Ecto neural progenitor cell (in vitro differentiated cells): ENCODE data around the gene SRP68.

Experiments
- DNase-seq: peaks from one replicate; pipeline ENCODE4 v3.0.0-alpha.2; 2018; ENCODE audit warnings: low spot score

Gene SRP68

GRCh38 chr17:75998327-75998795 lies 74.0 kb downstream of the SRP68 start:
- DNase-seq = no peak

DNA sequence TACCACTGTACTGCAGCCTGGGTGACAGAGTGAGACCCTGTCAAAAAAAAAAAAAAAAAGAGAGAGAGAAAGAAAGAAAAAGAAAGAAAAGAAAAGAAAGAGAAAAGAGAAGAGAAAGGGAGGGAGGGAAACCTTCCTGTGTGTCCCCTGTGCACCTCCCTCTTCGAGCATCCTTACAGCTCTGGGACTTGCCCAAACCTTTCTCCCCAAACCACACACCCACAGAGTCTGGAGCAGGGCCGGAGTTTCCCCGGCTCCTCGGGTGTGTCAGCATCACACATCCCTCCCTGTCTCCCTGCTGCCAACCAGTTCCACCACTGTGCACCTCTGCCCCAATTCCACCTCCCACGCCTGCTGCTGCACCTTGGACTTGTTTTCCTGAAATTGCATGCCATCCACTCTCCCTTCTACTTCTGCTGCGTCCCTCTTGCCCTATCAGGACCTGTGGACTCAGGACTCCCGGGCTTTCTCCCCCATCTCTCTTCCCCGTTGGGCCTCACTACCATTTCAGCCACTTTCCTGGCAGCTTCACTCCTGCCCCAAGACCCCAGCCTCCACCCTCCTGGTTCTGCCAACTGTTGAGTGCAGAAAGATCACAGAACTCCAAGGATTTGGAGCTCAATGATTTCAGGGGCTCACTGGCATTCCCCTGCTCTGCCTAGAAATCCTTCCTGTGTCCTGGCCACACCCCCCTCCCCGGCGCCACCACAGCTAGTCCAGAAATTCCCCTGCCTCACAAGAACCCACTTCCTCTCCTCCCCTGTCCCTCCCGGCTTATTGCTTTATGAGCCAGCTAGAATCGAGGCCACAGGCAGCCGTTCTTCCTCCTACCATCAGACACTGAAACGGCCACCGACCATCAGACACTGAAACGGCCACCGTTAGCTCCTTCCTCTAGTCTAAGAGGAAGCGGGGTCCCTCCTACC lies 75.4 kb downstream of the SRP68 start:
- no peak for DNase-seq

- no peak for DNase-seq
Measured at GRCh38 chr17:75995385-75995925, 76.9 kb downstream of the SRP68 start.

DNA sequence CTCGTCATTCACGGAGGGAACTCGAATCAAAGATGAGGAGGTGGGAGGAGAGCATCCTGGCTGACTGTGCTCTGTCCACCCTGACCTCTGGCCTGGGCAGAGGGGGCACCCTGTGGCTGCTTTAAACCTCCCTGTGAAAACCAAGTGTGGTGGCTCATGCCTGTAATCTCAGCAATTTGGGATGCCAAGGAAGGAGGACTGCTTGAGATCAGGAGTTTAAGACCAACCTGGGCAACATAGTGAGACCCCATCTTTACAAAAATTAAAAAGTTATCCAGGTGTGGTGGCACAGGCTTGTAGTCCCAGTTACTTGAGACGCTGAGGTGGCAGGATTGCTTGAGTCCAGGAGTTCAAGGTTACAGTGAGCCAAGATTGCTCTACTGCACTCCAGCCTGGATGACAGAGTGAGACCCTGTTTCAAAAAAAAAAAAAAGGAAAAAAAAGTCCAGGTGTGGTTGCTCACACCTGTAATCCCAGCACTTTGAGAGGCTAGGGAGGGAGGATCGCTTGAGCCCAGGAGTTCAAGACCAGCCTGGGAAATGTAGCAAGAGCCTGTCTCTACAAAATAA lies 77.4 kb downstream of the SRP68 start:
- no peak for DNase-seq

DNA sequence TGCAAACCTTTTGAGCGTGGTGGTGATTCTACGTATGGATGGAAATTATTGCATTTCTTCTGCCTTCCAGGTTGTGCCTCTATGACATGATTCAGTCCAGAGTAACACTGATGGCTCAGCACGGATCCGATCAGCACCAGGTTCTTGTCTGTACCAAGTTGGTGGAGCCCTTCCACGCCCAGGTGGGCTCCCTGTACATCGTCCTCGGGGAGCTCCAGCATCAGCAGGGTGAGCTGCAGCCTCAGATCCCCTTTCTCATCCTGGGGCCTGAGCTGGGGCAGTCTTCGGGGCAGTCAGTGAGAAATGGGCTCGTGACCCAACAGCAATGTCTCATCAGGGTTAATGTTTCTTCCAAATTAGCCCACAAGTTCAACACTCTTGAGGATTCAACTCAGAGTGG lies 80.9 kb downstream of the SRP68 start:
- DNase-seq = no peak
